ENCODE results near the gene RHEBL1.

Gene RHEBL1

GRCh38 chr12:49039421-49040363 lies 30.1 kb downstream of the RHEBL1 start:
- H3K27ac ChIP-seq, result no peak overlapping the region
- DNase-seq (ENCODE audit: low read depth, low spot score), result no peak

GRCh38 chr12:49038291-49038955 lies 31.4 kb downstream of the RHEBL1 start:
- H3K27ac ChIP-seq, result no peak overlapping the region
- DNase-seq (ENCODE audit: low read depth, low spot score), result no peak

- DNase-seq (ENCODE audit: low read depth, low spot score), result no peak
- no peak overlapping the region for H3K27ac ChIP-seq
Measured at GRCh38 chr12:49037947-49038237, 31.9 kb downstream of the RHEBL1 start.

GRCh38 chr12:49037111-49037946 lies 32.5 kb downstream of the RHEBL1 start:
- no peak for DNase-seq (ENCODE audit: low read depth, low spot score)
- no peak overlapping the region for H3K27ac ChIP-seq

GRCh38 chr12:49036029-49036428 lies 33.8 kb downstream of the RHEBL1 start:
- no peak overlapping the region for H3K27ac ChIP-seq
- no peak for DNase-seq (ENCODE audit: low read depth, low spot score)

- no peak for DNase-seq (ENCODE audit: low read depth, low spot score)
- H3K27ac ChIP-seq, result no peak overlapping the region
Measured at GRCh38 chr12:49034286-49034622, 35.5 kb downstream of the RHEBL1 start.

GRCh38 chr12:49033611-49034285 lies 36.0 kb downstream of the RHEBL1 start:
- H3K27ac ChIP-seq, result no peak overlapping the region
- no peak for DNase-seq (ENCODE audit: low read depth, low spot score)

- no peak overlapping the region for H3K27ac ChIP-seq
- DNase-seq (ENCODE audit: low read depth, low spot score), result no peak
Measured at GRCh38 chr12:49032679-49033447, 36.9 kb downstream of the RHEBL1 start.

- DNase-seq (ENCODE audit: low read depth, low spot score), result no peak
- no peak overlapping the region for H3K27ac ChIP-seq
Measured at GRCh38 chr12:49032276-49032675, 37.5 kb downstream of the RHEBL1 start.

- no peak for DNase-seq (ENCODE audit: low read depth, low spot score)
- no peak overlapping the region for H3K27ac ChIP-seq
Measured at GRCh38 chr12:49031573-49032161, 38.1 kb downstream of the RHEBL1 start.

GRCh38 chr12:49030714-49031572 lies 38.8 kb downstream of the RHEBL1 start:
- H3K27ac ChIP-seq, result no peak overlapping the region
- DNase-seq (ENCODE audit: low read depth, low spot score), result no peak

- DNase-seq (ENCODE audit: low read depth, low spot score), result no peak
- no peak overlapping the region for H3K27ac ChIP-seq
Measured at GRCh38 chr12:49030119-49030518, 39.7 kb downstream of the RHEBL1 start.

GRCh38 chr12:49028666-49029275 lies 41.0 kb downstream of the RHEBL1 start:
- no peak overlapping the region for H3K27ac ChIP-seq
- DNase-seq (ENCODE audit: low read depth, low spot score), result no peak

GRCh38 chr12:49027846-49028555 lies 41.8 kb downstream of the RHEBL1 start:
- no peak for DNase-seq (ENCODE audit: low read depth, low spot score)
- H3K27ac ChIP-seq, result no peak overlapping the region

- H3K27ac ChIP-seq, result no peak overlapping the region
Measured at GRCh38 chr12:49026678-49027480, 42.9 kb downstream of the RHEBL1 start.

GRCh38 chr12:49026101-49026500 lies 43.7 kb downstream of the RHEBL1 start:
- H3K27ac ChIP-seq, result no peak overlapping the region
- DNase-seq (ENCODE audit: low read depth, low spot score), result no peak

More at GRCh38 chr12:49026678-49027480, 42.9 kb downstream of the RHEBL1 start:
- DNase-seq (ENCODE audit: low read depth, low spot score), result no peak

- no peak overlapping the region for H3K27ac ChIP-seq
- DNase-seq (ENCODE audit: low read depth, low spot score), result no peak
Measured at GRCh38 chr12:49025463-49025862, 44.3 kb downstream of the RHEBL1 start.
